HG02798 (cell line): ENCODE results near the gene SLC35E2B.

Source experiments
- ATAC-seq: cut with Tn5 transposase; IDR thresholded peaks from one replicate; pipeline ENCODE4 v1.9.1; 2021; ENCODE audit warnings: mild to moderate bottlenecking; ENCODE audit not compliant: unreplicated experiment, poor library complexity

The SLC35E2B gene

DNA sequence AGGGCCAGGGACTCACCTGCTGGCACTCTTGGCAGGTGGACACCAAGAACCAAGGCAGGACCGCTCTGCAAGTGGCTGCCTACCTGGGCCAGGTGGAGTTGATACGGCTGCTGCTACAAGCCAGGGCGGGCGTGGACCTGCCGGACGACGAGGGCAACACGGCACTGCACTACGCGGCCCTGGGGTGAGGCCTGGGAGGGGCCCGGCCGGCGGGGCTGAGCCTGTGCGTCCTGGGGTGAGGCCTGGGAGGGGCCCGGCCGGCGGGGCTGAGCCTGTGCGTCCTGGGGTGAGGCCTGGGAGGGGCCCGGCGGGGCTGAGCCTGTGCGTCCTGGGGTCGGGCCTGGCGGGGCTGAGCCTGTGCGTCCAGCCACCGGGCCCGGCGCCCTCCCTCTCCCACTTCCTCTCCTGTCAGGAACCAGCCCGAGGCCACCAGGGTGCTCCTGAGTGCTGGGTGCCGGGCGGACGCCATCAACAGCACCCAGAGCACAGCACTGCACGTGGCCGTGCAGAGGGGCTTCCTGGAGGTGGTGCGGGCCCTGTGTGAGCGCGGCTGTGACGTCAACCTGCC is 65.2 kb downstream of the SLC35E2B start:
- ATAC-seq, result no peak

DNA sequence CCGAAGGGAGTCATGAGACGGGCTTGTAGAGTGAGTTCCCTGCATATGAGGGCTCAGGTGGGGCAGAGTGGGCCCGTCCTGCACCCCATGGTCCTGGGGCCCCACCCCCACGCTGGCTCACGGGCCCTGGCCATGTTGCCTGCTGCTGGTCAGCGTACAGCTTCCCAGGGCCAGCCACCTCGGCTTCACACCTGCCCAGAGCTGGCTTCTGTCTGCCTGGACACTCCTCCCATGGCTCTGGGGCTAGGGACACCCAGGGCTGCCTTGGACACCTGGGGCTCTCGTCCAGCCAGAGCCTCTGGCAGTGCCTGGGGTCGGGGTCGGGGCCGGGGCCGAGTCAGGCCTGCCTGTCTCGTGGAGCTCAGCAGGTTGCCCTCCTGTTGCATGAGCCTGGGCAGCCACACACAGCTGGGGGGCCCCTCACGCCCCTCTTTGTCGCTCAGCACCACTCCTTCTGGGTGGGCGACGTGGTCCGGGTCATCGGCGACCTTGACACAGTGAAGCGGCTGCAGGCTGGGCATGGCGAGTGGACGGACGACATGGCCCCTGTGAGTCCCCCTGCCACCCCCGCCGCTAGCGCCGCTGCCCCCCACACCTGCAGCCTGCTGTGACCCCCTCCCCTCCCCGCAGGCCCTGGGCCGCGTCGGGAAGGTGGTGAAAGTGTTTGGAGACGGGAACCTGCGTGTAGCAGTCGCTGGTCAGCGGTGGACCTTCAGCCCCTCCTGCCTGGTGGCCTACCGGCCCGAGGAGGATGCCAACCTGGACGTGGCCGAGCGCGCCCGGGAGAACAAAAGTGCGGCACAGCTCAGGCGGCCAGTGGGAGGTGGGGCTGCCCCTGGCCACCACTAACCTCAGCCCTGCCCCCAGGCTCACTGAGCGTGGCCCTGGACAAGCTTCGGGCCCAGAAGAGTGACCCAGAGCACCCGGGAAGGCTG is 66.1 kb downstream of the SLC35E2B start:
- no peak for ATAC-seq

DNA sequence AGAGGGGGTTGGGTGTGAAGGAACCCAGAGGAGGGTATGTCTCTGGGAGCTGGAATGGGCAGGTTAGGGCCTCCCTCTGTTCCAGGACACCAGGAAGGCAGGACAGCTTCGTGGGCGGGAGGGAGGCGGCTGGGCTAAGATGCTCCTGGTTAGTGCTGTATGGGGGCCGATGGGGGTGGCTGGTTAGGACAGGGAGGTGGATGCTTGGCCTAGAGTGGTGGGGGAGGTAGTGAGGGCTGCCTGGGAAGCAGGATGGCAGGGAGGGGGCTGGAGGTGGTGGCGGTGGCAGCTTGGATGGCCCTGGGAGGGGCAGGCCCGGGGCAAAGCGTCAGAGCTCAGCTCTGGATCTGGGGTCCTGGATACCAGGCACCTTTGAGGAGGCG is 66.8 kb downstream of the SLC35E2B start:
- ATAC-seq, result no peak

DNA sequence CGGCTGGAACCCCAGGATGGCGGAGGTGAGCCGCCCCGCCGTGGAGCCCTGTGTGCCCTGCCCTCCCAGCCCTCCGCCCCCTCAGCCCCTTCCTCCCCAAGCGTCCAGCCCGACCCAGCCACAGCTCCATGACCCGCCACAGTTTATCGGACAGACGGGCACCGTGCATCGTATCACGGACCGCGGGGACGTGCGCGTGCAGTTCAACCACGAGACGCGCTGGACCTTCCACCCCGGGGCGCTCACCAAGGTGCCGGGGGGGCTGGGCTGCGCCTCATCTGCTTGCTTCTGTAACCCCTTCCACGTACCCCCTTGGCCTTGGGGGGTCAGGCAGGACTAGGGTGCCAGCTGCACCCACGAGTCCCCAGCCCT is 67.2 kb downstream of the SLC35E2B start:
- no peak for ATAC-seq

DNA sequence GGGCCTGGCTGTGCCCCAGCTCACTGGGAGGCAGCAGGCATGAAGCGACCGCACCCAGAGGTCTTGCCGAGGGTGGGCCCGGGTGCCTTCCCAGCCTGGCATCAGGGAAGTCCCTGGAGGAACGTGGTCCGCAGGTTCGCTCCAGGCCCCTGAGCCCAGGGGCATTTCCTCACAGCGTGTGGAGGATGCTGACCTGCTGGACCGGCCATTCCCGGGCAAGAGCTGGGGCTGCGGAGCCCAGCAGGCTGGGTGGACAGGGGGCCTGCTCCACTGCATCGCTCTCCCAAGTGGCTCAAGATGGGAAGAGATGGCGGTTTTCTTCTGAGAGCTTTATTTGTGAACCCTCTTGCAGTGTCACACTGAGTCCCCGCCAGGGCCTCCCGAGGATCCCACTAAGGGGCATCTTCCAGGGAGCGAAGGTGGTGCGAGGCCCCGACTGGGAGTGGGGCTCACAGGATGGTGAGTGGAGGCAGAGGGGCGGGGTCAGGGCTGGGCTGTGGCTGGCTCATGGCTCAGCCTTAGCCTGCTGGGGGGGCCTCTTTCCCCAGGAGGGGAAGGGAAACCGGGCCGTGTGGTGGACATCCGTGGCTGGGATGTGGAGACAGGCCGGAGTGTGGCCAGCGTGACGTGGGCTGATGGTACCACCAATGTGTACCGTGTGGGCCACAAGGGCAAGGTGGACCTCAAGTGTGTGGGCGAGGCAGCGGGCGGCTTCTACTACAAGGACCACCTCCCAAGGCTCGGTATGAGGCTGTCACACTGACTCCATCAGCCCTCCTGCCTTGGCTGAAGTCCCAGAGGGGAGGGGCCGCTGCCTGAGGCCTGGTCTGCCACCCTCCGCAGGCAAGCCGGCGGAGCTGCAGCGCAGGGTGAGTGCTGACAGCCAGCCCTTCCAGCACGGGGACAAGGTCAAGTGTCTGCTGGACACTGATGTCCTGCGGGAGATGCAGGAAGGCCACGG is 67.9 kb downstream of the SLC35E2B start:
- no peak for ATAC-seq

DNA sequence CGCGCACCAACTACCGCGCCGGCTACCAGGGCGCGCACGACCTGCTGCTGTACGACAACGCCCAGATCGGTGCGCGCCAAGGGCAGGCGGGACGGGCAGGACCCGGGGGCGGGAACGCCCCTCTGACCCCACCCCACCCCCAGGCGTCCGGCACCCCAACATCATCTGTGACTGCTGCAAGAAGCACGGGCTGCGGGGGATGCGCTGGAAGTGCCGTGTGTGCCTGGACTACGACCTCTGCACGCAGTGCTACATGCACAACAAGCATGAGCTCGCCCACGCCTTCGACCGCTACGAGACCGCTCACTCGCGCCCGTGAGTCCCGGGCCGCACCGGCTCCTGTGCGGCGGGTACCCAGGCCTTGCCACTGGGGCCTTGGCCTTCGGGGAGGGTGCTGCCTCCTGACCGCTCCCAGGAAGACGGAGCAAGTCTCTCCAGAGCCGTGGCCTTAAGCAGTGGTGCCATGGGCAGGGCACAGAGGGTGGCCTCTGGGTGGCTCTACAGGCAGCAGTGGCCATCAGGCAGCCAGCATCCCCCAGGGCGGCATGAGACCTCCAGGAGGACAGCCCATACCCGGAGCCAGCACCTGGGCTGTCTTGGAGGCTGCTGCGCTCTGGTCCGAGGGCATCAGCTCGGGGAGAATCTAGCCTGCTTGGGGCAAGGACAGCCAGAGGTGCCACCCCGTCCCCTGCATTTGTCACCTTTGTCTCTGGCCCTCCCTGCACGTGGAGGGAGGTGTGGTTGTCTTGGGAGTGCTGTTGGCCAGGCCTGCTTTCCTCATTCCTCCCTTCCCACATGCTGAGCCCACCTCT is 68.8 kb downstream of the SLC35E2B start:
- no peak for ATAC-seq

DNA sequence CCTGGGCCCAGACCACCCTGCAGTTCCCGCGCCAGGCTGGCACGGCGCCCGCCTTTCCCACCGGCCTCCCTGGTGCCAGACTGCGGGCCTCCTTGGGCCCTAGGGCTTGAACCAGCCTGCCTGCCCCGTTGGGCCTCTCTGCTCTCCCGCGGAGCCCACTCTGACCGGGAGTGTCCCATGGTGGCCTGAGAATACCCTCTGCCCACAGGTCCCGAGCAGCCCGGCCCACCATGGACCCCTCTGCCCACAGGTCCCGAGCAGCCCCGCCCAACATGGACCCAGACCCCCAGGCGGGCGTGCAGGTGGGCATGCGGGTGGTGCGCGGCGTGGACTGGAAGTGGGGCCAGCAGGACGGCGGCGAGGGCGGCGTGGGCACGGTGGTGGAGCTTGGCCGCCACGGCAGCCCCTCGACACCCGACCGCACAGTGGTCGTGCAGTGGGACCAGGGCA is 69.4 kb downstream of the SLC35E2B start:
- ATAC-seq, result no peak

DNA sequence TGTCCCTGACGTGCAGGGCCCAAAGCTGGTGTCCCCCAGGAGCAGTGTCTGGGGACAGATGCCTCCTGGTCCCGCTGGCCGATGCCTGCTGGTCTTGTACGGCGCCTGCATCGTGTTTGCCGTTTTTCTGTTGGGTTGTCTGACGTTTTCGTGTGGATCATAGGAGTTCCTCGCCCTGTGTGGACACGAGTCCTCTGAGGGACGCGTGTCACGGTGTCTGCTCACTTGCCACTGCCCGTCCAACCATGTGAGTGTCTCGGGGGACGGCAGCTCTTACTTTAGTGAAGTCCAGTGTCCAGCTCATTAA is 69.9 kb downstream of the SLC35E2B start:
- ATAC-seq, result no peak

DNA sequence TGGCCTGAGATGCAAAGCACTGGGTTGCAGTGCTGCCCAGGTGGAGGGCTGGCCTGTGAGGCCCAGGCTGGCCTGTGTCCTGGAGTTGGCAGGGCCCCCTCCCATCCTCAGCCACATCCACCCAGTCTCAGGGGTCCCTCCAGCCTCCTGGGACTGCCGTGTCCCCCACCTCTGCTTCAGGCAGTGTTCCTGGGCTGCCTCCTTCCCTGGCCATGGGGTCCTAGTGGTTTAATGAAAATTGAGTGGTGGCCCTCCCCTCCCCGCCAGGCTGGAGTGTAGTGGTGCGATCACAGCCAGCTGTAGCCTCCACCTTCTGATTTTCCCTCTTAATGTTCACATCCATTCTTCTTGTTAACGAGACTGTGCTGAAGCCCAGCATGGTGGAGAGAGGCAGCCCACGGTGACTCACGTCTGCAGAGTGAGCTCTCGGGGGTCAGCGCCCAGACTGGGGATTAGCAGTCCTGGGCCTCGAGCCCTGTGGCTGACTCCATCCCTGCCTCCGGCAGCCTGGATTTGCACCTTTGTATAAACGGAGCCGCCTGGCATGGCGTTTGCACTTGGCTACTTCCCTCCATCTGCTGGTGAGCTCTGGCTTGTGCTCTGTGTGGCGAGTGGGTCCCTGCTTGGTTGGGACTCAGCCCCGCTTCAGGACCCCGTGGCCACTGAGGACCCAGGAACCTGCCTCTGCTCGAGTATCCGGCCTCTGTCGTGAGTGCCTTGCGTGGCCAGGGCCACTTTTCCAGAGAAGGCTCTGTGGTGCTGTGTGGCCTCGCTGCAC is 70.4 kb downstream of the SLC35E2B start:
- no peak for ATAC-seq

DNA sequence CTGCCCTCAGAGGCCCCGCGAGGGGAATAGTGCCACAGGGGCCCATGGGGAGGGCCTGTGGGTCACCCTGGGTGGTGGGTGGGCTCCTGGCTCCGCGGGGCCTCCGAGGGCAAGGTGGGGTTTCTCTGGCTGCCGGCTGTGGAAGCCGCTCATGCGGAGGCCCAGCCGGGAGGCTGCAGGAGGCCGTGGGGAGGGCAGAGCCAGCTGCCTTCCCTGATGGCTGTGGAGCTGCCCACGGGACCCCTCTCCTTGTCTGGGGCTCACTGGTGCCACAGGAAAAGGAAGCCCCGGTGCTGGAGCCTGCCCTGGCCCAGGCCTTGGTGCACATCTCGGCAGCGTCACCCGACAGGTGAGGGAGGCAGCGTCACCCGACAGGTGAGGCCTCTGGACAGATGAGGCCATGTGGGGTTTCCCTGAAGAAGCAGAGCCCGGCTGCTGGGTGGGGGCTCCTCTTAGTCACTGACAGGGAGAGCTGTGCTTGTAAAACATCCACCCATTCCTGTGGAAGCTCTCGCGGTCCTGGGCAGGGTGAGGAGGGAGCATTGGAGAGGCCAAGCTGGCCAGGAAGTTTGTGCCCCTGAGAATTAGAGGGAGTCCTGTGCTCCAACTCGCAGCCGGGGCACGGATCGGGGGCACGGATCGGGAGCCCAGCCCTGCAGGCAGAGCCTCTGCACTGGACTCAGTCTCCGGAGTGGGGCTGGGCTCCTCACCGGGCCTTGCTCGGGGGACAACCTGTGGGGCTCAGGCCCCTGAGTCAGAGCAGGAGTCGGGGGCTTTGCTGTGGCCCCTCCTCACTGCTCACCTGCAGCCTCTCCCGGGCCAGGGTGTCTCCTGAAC is 71.2 kb downstream of the SLC35E2B start:
- no peak for ATAC-seq

DNA sequence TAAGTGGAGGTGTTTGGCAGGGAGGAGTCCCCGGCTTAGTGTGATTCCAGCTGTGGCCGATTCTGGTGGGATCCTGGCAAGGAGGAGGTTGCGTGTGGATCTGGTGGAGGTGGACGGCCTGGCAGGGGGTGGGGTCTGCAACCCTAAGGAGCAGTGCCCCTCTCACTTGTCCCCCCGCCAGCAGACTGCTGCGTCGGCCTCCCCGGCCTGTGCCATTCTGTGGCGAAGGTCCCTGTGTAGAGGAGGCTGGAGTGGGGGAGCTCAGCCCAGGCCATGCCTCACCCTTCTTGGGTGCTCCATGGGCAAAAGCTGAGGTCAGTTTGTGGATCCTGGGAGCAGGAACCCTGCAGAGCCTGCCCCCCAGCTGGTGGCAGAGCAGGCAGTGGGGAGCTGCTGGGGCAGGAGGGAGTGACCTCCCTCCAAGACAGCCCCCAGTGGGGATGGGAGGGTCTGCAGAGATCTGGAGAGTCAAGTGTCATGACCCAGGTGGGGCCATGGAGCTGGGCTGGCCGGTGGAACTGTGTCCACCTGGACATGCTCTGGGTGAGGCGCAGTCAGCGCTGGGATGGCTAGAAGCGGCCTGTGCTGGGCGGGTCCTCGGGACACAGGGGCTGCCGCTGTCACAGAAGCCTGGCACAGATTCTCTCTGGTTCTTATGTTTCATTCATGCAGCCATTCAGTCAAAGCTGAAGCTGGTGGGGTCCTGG is 72.0 kb downstream of the SLC35E2B start:
- ATAC-seq, result no peak

DNA sequence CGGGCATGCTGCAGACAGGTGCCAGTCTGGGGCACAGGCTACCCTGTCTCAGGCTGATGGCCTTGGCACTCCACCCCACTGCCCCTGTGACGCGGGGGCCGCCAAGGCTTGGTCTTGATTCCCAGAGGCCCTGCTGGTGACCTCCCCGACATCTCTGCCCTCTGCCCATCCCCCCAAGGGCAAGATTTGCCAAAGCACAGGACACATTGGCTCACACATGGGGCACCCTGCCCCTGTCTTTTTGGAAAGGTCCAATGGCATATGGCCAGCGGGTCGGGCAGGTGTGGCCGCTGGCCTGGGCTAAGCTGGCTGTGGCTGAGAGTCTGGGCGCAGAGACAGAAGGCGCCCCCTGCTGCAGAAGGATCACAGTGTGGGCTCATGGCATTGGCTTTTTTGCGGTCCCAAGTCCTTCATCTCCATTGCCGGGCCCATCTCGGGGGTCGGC is 72.7 kb downstream of the SLC35E2B start:
- ATAC-seq, result no peak

DNA sequence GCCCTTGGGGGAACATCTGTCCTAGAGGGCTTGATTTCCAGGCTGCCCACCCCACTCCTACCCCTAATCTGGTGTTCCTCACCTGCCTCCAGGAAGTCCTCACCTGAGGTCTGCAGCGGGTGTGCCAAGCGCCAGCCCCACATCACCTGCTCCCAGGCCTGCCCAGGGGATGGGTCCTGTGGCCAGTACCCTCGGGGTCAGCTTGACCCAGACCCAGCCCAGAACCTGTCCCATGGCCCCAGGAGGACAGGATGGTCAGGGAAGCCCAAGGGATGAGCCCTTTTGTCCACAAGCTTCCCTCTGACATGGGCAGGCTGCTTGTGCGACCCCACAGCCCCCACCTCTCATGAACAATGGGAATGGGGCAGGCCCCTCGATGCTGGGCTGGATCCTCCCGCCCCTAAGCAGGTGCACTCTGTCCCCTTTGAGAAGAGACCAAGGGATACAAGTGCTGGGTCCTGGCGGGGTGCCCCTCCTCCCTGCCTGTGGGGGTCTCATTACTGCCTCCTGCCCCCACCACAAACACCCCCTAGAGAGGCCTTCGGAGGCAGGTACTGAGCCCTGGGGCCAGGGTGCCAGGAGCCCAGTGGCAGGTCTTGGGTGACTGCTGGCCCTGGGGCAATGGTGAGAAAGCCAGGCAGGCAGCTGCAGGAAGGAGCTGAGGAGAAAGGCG is 74.1 kb downstream of the SLC35E2B start:
- ATAC-seq, result no peak

DNA sequence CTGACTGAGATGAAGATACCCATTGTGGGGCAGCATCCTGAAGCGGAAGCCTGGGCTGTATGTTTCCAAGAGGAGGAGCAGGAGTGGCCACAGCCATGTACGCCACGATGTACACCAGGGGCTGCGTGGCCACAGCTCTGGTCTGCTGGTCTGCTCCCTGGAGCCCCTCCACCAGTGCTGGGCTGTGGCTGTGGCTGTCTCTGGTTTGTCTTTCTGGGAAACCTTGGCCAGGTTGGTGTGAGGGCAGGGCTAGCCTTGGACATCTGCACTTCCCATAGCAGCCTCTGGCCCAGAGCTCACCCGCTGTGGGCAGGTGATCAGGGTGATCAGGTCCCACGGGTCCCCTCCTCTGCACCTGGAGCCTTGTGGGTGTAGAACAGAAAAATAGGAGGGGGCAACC is 74.7 kb downstream of the SLC35E2B start:
- ATAC-seq, result no peak

DNA sequence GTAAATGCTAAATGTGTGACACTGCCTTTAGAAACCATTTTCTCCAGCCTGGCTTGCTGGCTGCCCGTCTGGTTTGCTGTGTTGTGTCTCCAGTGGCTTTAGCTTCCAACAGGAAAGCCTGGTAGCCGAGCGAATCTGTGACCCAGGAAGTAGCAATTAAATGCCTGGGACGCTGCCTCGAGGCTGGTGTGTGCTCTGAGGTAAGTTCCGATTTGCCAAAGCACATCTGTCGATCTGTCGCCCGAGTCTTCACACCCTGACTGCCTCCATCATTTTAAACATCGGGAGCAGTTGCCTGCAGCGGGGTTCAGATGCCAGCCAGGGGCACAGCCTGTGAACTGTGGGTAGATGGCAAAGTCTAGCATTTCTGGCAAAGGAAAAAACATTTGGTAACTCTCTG is 75.1 kb downstream of the SLC35E2B start:
- no peak for ATAC-seq

DNA sequence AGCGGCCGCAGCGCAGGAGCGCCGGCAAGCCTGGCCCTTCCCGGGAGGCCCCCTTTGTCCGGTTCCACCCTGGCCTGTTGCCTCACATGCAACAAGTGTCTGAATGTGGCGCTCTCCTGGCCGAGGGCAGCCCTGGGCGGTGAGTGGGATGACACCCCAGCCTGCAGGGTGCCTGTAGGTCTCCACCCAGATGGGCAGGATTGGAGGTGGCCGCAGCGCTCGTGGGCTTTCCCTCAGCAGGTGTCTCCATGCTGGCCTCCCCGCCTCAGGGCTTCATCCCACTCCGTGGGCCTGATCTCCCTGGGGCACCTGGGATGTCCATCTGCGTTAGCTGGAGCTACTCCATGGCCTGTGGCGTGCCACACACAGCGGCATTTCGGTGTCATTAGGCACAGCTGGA is 75.8 kb downstream of the SLC35E2B start:
- ATAC-seq, result no peak

DNA sequence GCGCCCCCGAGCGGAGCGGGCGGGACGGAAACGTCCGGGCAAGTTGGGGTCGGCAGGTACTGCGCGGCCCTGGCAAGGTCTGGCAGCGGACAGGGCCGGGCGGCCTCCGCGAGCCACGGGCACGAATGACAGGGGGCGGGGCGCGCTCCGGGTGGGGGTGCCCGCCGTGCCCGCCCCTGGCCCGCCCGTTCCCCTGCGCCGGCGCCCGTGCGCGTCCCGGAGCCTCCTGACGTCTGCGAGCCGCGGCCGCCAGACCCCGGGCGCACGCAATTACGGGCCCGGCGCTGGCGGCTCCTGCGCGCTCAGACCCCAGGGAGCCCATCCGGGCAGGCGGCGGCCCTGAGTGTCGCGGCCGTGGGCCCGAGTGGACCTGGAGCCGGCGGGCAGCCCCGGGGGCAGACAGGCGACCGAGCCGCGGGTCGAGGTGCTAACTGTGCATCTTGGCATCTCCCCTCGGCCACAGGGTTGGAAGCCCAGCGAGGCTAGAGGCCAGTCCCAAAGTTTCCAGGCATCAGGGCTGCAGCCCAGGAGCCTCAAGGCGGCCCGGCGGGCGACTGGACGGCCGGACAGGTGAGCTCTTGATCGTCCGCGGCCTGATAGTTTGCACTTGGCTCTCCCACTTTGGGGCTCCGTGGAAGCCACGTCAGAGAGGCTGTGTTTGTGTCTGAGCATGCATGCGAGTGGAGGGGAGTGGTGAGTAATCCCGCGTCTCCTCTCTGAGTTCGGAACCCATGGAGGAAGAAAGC is 76.4 kb downstream of the SLC35E2B start:
- ATAC-seq, result peak; percentile 15
